GM18526 (cell line): ENCODE data around the gene HCST.

Source experiments
- POLR2A ChIP-seq: IDR thresholded peaks from 3 replicates; pipeline ENCODE4 v1.6.1; 2011; ENCODE audit not compliant: insufficient read length; ENCODE audit errors: extremely low read depth

Gene HCST

DNA sequence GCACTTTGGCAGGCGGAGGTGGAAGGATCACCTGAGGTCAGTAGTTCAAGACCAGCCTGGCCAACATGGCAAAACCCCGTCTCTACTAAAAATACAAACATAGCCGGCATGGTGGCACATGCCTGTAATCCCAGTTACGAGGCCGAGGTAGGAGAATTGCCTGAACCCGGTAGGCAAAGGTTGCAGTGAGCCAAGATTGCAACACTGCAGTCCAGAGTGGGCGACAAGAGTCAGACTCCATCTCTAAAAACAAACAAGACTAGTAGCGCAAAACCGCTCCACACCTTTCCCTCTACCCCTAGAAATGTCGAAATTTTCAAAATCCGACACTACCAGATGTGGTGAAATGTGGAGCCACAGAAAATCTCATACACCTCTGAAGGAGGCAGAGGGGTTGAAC lies 17.0 kb downstream of the HCST start:
- no peak for TF ChIP-seq POLR2A

DNA sequence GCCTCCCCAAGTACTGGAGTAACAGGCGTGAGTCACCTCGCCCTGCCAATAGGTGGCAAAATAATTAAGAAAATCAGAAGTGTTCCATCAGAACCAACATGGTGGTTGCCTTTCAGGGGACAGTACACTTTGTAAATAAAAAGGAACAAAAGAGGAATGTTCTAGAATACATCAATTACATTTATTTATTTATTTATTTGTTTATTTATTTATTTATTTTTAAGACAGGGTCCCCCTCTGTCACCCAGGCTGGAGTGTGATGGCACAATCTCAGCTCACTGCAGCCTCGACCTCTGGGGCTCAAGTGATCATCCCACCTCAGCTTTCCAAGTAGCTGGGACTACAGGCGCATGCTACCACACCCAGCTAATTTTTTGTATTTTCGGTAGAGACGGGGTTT lies 18.7 kb downstream of the HCST start:
- TF ChIP-seq POLR2A = no peak

DNA sequence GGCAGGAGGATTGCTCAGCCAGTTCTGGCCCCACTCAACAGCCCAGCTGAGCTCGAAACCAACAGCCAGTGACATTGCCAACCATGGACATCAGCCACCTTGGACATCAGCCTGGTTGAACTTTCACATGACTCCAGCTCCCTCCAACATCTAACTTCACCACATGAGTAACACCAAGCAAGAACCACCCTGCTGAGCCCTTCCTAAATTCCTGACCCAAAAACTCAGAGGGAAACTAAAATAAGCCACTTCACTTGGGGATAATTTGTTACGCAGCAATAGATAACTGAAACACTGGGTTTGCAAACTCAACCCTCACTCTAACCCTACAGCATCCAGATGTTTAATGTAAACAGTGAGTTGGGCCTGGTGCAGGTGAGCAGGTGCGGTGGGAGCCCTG lies 23.2 kb downstream of the HCST start:
- no peak for TF ChIP-seq POLR2A

DNA sequence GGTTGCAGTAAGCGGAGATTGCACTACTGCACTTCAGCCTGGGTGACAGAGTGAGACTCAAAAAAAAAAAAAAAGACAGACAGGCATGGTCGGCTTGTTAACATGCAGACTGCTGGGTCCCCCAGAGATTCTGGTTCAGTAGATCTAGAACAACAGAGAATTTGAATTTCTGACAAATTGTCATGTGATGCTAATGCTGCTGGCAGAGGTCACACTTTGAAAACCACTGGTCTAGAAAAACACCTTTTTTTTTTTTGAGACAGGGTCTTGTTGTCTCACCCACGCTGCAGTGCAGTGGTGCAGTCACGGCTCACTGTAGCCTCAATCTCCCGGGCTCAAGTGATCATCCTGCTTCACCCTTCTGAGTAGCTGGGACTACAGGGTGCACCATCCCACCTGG lies 26.2 kb downstream of the HCST start:
- no peak for TF ChIP-seq POLR2A

DNA sequence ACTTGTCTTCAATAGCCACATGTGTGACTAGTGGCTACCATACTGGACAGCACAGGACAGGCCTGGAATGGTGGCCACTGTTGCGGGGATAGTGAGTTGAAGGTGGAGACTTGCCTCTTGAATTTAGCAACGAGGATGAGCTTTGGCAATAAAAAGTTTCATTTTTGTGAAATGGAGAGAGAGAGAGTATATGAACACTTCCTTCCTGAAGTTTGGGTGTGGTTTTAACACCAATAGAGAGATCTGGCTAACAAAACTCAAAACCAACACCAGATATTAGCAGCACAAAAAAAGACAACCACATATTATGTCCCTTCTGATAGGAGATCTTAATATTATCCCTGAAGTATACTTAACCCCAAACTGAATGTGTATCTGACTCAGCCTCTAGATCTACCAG lies 27.5 kb downstream of the HCST start:
- no peak for TF ChIP-seq POLR2A

DNA sequence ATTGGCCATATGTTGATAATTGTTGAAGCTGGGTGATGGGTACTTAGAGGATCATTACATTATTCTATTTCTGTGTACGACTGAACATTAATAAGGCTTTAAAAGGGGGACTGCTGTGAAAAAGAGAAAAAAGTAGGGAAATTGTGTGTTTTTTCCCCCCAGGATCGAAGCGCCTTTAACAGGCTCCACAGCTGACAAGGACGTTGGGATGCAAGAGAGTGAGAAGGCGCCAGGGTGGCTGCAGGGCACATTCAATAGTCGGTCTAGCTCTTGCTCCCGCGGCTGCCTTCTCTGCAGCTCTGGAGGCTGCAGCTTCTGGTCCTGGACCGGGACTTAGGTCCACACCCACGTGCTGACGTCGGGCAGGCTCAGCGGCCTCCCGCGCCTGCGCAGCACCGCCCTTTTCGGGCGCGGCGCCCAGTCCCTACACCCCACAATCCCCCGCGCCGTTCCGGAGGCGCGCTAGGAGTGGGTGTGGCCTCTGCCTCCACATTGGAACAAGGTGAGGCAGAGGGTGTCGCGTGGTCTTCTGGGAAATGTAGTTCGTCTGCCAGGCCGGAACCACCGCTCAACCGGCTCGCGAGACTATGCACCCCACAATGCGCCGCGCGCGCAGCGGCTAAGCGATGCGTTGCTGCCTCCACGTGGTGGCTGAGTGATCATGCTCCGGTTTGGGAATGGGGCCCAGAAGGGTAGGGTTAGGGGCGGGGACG lies 29.0 kb downstream of the HCST start:
- peak; percentile 99 for TF ChIP-seq POLR2A

DNA sequence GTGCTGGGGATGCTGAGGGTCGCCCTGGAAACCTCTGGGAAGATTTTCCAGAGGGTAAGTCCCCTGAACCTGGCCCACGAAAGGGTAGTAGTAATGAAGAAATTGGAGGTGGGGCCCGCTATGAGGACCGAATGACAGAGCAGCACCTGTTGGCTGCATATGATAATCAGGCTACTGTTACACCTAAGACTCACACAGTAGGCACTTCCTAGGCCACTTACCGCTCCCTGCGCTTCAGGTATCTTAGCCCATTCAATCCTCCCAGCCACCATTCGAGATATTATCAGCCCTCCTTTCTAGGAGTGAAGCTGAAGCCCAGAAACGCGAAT lies 29.5 kb downstream of the HCST start:
- no peak for TF ChIP-seq POLR2A

DNA sequence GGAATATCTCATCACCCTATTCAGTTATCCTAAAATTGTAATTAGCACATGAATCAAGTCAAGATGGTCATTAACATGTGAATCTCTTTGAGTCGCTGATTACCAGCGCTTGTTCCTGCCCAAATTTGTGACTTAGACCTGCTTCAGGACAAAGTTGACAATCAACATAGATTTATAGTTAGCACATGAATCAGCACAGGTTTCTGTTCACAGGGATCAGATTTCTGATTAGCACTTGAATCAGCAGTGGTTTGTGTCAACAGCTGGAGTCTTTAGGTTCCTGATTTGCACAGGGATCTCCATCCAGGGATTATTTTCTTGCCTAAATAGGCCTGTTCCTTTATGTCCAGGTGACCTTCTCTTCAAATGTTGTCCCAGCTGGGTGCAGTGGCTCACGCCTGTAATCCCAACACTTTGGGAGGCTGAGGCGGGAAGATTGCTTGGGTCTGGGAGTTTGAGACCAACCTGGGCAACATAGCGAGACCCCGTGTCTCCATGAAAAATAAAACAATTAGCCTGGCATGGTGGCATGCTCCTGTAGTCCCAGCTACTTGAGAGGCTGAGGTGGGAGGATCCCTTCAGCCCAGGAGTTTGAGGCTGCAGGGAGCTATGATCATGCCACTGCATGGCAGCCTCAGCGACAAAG lies 30.1 kb downstream of the HCST start:
- TF ChIP-seq POLR2A = no peak

DNA sequence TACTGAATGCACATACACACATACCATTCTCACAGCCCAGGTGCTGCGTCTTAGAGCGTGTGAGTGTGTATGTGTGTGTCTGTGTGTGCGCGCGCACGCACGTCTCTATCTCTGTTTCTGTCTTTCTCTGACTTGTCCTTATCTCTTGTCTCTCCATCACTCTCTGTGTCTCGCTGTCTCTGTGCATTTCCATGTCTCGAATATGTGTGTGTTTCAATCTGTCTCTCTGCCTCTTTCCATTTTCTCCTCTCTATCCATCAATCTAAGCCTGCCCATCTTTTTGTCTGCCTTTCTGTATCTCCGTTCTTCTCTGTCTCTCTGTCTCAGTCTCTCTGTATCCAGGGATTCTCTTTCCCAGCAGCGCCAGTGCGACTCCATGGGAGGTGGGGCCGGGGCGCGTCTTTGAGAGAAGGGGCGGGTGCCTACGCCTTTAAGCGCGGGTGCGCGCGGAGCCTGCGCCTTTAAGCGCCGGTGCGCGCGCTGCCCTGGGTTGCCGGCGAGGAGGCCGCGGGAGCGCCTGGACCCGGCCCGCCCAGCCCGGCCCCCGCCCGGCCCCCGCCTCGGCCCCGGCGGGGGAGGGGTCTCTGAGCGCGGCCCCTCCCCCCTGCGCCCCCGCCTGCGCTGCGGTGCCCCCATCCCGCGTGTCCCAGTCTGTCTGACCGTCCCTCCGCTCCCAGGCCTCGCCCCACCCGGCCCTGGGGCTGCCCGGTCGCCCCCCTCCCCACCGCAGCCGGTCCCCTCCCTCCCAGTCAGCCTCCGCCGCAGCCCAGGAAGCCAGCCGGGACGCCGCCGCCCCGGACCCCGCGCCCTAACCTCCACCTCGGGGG lies 33.8 kb downstream of the HCST start, which contains the start of gene LRFN3:
TSS of gene LRFN3 (plus strand) at position 464 of the 827 bp plus-strand sequence. CDS start 3,052 bp downstream, outside the sequence.
- no peak for TF ChIP-seq POLR2A

DNA sequence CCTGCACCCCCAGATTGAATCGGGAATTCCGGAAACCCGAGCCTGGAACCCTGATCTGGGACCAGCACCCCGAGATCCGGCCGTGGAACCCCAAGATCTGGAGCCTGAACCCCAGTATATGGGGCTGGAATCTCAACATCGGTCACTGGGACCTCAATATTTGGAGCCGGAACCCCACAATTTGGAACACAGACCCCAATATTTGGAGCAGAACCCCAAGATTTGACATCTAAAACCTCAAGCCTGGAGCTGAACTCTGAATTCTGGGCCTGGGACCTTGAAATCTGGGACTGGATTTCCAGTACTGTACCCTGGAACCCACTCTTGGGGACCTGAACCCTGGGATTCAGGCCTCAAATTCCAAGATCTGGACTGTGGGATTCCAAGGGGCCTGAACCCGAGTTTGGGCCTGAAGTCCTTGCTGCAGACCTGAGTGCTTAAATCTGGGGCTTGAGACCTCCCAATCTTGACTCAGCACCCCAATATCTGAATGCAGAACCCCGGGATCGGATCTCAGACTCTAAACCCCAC lies 34.5 kb downstream of the HCST start:
- no peak for TF ChIP-seq POLR2A

DNA sequence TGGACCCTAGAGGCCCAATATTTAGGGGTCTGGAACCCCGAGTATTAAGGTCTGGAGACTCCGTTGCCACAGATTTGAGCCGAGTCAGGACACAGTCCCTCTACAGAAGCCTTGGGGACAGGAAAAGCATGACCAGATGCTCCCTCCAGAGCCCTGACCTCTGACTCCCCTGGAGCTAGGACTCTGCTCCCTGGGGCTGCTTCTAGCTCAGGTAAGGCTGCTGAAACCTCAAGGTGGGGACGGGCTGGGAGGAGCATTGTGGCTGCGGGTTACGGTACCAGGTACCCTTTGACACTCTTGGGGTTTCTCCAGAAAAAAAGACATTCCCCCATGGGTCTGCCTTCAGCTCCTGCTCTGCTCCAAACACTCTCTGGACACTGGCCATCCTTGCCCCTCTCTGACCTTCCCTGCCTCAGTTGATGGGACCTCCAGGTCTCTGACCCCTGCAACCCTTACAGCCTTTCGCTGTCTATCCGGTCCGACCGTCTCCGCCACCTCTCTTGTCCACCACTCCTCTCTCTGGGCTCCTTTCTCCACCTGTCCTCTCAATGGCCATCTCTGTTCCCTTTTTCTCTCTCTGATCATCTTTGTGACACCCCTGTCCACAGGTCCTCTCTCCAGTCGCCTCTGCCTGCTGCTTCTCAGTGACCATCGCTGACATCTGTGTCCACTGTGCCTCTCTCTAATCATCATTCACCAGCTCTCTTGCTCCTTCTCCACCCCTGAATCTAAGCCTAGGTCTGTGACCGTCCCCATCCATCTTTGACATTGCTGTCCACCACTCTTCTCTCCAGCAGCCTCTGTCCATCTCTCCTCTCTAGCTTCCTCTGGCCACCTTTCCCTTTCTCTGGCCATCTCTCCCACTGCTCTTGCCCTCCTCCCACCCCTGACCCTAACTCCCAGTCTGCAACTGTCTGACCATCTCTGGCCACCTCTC lies 35.3 kb downstream of the HCST start:
- no peak for TF ChIP-seq POLR2A

DNA sequence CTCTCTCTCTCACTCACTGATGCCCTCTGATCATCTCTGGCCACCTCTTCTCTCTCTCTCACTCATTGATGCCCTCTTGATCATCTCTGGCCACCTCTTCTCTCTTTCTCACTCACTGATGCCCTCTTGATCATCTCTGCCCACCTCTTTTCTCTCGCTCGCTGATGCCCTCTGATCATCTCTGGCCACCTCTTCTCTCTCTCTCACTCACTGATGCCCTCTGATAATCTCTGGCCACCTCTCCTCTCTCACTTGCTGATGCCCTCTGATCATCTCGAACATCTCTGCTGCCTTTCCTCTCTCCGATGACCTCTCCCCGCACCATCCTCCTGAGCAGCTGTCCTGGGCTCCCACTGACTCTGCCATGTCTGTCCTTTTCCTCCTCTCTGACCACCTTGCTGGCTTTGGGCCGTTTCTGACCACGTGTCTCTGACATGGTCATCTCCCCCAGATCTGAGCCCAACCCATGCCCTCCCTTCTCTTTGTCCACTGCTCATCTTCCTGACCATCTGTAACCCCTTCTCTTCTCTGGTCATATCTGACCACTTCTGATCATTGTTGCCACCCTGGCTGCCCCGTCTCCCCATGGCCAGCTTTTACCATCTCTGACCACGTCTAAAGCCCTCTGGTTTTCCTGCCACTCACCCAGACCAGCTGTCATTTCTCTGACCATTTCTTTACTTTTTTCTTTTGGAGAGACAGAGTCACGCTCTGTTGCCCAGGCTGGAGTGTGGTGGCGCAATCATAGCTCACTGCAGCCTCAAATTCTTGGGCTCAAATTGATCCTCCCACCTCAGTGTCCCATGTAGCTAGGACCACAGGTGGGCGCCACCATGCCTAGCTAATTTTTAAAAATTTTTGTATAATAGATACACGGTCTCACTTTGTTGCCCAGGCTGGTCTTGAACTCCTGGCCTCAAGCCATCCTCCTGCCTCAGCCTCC lies 36.2 kb downstream of the HCST start:
- TF ChIP-seq POLR2A = no peak

DNA sequence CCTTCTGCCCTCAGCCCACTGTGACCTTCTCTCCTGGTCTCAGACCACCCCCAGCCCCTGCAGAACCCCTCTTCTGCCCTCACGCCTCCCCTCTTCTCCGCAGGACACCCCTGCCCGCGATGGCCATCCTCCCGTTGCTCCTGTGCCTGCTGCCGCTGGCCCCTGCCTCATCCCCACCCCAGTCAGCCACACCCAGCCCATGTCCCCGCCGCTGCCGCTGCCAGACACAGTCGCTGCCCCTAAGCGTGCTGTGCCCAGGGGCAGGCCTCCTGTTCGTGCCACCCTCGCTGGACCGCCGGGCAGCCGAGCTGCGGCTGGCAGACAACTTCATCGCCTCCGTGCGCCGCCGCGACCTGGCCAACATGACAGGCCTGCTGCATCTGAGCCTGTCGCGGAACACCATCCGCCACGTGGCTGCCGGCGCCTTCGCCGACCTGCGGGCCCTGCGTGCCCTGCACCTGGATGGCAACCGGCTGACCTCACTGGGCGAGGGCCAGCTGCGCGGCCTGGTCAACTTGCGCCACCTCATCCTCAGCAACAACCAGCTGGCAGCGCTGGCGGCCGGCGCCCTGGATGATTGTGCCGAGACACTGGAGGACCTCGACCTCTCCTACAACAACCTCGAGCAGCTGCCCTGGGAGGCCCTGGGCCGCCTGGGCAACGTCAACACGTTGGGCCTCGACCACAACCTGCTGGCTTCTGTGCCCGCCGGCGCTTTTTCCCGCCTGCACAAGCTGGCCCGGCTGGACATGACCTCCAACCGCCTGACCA lies 37.2 kb downstream of the HCST start:
- no peak for TF ChIP-seq POLR2A
